Kidney epithelial cell (primary cell): Measurements from ENCODE around the gene CORO2B. TPM values are rescaled to one million over a fixed set of nuclear protein-coding genes. Genes with fewer than 3 reads are reported as not detected.
A peak's percentile ranks its signal among the peaks of the same experiment; 100 is the strongest.

Experiments used
- DNase-seq: peaks from one replicate; pipeline ENCODE4 v3.0.0-alpha.2; 2010; ENCODE audit warnings: low read depth
- H3K27me3 ChIP-seq: 2 replicates; pipeline ENCODE4 v1.6.0; 2011; ENCODE audit warnings: low read length; ENCODE audit not compliant: control insufficient read depth, insufficient read depth
- H3K36me3 ChIP-seq: 2 replicates; pipeline ENCODE4 v1.5.1; 2011; ENCODE audit warnings: low read length; ENCODE audit not compliant: control insufficient read depth, insufficient read depth
- H3K4me3 ChIP-seq: 2 replicates; pipeline ENCODE4 v1.5.1; 2011; ENCODE audit warnings: low read depth, mild to moderate bottlenecking, control low read depth, low read length
- total RNA-seq: library from RNA; depleted of rRNA; stranded (reverse); fragments of >200 nt; gene quantifications from 2 replicates; pipeline ENCODE4 v1.2.3, GENCODE V29; 2015
- TF ChIP-seq, protein P1 (sequence below): IDR thresholded peaks from 2 replicates; pipeline ENCODE4 v1.5.1; 2011; ENCODE audit warnings: mild to moderate bottlenecking, moderate library complexity, low read length, control low read depth, inconsistent platforms; ENCODE audit not compliant: insufficient read depth, poor library complexity, severe bottlenecking

Gene CORO2B
- total RNA-seq, 1 donor from 2014 or later, result 19.8 TPM

GRCh38 chr15:68574629-68575028 lies 4.2 kb upstream of the CORO2B start:
- TF ChIP-seq, protein P1, sequence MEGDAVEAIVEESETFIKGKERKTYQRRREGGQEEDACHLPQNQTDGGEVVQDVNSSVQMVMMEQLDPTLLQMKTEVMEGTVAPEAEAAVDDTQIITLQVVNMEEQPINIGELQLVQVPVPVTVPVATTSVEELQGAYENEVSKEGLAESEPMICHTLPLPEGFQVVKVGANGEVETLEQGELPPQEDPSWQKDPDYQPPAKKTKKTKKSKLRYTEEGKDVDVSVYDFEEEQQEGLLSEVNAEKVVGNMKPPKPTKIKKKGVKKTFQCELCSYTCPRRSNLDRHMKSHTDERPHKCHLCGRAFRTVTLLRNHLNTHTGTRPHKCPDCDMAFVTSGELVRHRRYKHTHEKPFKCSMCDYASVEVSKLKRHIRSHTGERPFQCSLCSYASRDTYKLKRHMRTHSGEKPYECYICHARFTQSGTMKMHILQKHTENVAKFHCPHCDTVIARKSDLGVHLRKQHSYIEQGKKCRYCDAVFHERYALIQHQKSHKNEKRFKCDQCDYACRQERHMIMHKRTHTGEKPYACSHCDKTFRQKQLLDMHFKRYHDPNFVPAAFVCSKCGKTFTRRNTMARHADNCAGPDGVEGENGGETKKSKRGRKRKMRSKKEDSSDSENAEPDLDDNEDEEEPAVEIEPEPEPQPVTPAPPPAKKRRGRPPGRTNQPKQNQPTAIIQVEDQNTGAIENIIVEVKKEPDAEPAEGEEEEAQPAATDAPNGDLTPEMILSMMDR, result no peak
- peaks cover 17% of the 10 kb centered on the region for H3K27me3 ChIP-seq
- no peak for DNase-seq

DNA sequence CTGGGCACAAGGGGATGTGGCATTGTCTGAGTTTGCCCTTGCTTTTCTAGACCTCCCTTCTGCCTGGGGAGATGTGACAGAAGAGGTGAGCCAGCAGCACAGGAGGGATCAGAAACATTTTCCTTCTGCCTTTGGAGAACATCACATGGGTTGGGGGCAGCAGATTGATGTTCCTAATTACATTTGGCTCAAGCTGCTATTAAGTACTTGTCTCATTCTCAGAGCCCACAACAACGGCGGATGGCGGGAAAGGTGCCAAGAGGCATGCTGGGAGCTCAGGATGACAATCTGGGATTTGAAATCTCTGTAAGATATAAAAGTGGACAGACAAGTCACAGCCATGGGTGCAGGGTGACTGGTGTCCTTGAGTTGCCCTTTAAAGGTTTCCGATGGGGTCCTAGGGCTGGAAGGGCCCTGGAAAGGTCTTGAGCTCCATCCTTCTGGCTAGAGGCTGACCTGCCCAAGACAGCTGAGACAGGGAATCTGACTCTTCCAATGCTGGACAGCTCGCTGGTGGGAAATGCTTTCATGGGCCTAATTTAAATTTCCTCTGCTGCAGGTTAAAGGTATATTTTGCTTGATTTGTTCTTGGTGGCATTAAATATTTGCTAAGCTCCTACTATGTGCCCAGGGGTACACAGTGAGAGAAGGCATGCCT lies 2.4 kb upstream of the CORO2B start:
- Histone ChIP-seq H3K27me3 (peaks cover 17% of the 10 kb centered on the region), H3K4me3 (no peak overlapping the region), H3K36me3 (no peaks in the 10 kb centered on the region)
- no peak for DNase-seq
- TF ChIP-seq, protein P1, result no peak

More at GRCh38 chr15:68574629-68575028, 4.2 kb upstream of the CORO2B start:
- no peak overlapping the region for H3K4me3 ChIP-seq
- H3K36me3 ChIP-seq, result no peaks in the 10 kb centered on the region

GRCh38 chr15:68578175-68578979 lies 416 bp upstream of the CORO2B start:
- Histone ChIP-seq H3K4me3 (peak overlapping the region; percentile 58), H3K36me3 (no peaks in the 10 kb centered on the region), H3K27me3 (peaks cover 9% of the 10 kb centered on the region)
- no peak for DNase-seq
- TF ChIP-seq, protein P1, result no peak

DNA sequence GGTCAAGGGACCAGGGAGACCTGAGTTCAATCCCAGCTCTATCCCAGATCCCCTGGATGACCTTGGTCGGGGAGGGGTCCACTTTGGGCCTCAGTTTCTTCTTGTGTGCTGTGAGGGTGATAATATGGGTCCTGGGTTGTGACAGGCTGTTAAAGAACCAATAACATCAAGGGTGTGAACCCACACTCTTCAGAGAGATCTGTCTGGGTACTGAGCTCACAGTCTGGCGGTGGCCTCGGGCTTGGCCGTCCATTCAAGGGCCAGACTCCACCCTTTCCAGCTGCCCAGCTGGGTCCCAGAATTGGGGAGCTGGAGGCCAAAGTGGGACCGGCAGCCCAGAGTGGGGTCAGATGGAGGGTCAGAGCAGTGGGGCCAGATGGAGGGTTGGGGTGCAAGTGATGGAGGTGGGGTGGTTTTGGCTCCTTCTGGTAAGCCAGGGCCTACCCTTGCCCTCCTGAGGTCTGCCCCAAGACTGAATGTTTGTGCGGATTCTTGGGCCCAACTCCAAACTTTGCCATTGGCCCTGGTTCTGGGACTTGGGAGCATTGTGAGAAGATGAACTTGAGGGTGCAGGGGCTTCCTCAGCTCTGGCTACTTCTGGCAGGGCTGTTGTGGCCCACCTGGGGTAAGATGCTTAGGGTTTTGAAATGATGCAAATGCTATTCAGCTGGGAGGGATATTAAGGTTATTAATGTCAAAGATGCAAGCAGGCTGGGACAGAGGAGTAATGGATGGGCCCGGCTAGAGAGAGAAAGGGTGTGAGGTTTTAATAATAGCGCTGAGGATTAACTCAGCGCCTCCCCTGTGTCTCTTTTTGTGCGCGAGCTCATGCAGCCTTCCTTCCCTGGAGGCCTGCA lies 1.5 kb downstream of the CORO2B start:
- Histone ChIP-seq H3K36me3 (no peaks in the 10 kb centered on the region), H3K27me3 (no peaks in the 10 kb centered on the region), H3K4me3 (peak overlapping the region; percentile 58)
- DNase-seq, result no peak
- TF ChIP-seq, protein P1, result no peak

- TF ChIP-seq, protein P1, result no peak
- no peaks in the 10 kb centered on the region for H3K36me3 ChIP-seq
- no peak overlapping the region for H3K4me3 ChIP-seq
- H3K27me3 ChIP-seq, result no peaks in the 10 kb centered on the region
- DNase-seq, result no peak
These were observed 2.0 kb downstream of the CORO2B start for GRCh38 chr15:68580883-68581155.
